ENCODE results near the gene COL19A1. TPM values are rescaled to one million over a fixed set of nuclear protein-coding genes. Genes with fewer than 3 reads are reported as not detected.
A peak's percentile ranks its signal among the peaks of the same experiment; 100 is the strongest.

The COL19A1 gene
- total and polyA plus RNA-seq, 12 donors = 0.26 to 2.8 (median 1.7) TPM

DNA sequence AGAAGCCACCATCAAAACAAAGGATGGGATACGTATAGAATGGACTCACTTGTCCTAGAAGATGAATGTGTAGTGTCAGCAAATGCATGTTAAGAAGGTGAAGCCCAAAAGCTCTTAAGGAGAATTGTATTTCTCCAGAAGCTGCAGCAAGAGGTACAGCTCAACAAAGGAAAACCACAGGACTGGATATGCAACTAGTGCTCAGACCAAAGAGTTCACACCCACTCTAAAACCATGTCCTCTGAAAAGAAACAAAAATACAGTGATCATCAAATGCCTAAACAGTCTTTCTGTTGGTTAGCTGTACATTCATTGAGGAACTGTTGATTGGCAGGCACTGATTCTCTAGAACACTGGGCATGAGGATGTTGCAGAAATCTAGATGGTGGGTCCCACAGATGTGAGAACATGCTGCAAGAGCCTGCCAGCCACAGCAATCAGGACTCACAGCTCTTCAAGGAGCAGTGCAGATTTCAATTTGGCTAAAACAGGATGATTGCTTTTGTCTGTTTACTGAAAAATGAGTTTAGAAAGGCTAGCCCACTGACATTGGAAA is 342.0 kb downstream of the COL19A1 start:
- ATAC-seq (no peak), DNase-seq (no peak)
- no peaks in the 10 kb centered on the region for H3K36me3 ChIP-seq
- H3K27ac ChIP-seq = no peak overlapping the region
- H3K4me1 ChIP-seq = no peaks in the 10 kb centered on the region
- TF ChIP-seq CTCF (IDR thresholded peaks at IDR 0.05) = no peak
- H3K4me3 ChIP-seq = no peak overlapping the region
- H3K9me3 ChIP-seq = no peaks in the 10 kb centered on the region
- 82 to 84% methylated on average over 1 of the region's 1 CpG for WGBS, 2 donors
- no peaks in the 10 kb centered on the region for H3K27me3 ChIP-seq
- intact Hi-C loops (cut with DNase I) = no loop called here

DNA sequence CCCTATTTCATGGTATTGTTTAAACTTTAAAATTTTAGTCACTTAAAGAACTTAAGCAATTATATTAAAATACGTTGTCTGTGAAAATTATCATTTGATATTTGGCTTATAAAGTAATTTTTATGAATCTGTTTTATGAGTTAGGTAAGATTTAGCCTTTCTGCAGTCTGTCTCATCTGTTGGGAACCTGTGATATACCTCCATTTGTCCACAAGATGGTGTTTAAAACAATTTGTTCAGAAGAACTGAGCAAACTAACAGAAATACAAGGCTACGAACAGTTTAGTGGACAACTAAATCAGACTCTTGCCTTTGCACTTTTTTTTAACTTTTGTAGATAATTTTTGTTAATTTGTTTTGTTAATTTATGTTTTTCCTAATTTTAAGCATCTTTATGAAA is 344.1 kb downstream of the COL19A1 start:
- no peak overlapping the region for H3K27ac ChIP-seq
- ATAC-seq (no peak), DNase-seq (no peak)
- no peaks in the 10 kb centered on the region for H3K9me3 ChIP-seq
- TF ChIP-seq CTCF (IDR thresholded peaks at IDR 0.05) = peak in 3 of 9 donors; percentile 12 to 26 (median 17)
- no peaks in the 10 kb centered on the region for H3K4me1 ChIP-seq
- intact Hi-C loops (cut with DNase I) = no loop called here
- 56 to 76% methylated on average over 2 of the region's 2 CpGs for WGBS, 2 donors
- H3K27me3 ChIP-seq = no peaks in the 10 kb centered on the region
- H3K4me3 ChIP-seq = no peak overlapping the region
- no peaks in the 10 kb centered on the region for H3K36me3 ChIP-seq

GRCh38 chr6:70215460-70216108 is 349.2 kb downstream of the COL19A1 start:
- Histone ChIP-seq H3K4me3 (no peak overlapping the region), H3K27me3 (peaks cover 0 to 7% (median 0%) of the 10 kb centered on the region in 7 donors), H3K27ac (no peak overlapping the region), H3K36me3 (no peaks in the 10 kb centered on the region), H3K4me1 (no peaks in the 10 kb centered on the region), H3K9me3 (no peaks in the 10 kb centered on the region)
- no peak for TF ChIP-seq CTCF (IDR thresholded peaks at IDR 0.05)
- ATAC-seq (no peak), DNase-seq (no peak)
- 77 to 85% methylated on average over 4 of the region's 4 CpGs for WGBS, 2 donors
- intact Hi-C loops (cut with DNase I) = no loop called here

- no peak for TF ChIP-seq CTCF (IDR thresholded peaks at IDR 0.05)
- no peaks in the 10 kb centered on the region for H3K9me3 ChIP-seq
- H3K4me1 ChIP-seq = peaks cover 0 to 6% (median 0%) of the 10 kb centered on the region in 9 donors
- peaks cover 0 to 7% (median 0%) of the 10 kb centered on the region in 7 donors for H3K27me3 ChIP-seq
- H3K4me3 ChIP-seq = no peak overlapping the region
- 57 to 60% methylated on average over 8 of the region's 8 CpGs for WGBS, 2 donors
- no peaks in the 10 kb centered on the region for H3K36me3 ChIP-seq
- intact Hi-C loops (cut with DNase I) = no loop called here
- no peak overlapping the region for H3K27ac ChIP-seq
- no peak for ATAC-seq
- DNase-seq = no peak
These were observed 350.4 kb downstream of the COL19A1 start for GRCh38 chr6:70216767-70217166.
